K562 (cell line): Measurements from ENCODE around the gene SNRNP70. TPM values are rescaled to one million over a fixed set of nuclear protein-coding genes. Genes with fewer than 3 reads are reported as not detected.
A peak's percentile ranks its signal among the peaks of the same experiment; 100 is the strongest.

Experiments
- EHMT2 ChIP-seq: fragments of 450-650 bp; IDR thresholded peaks from 2 replicates; pipeline ENCODE4 v1.6.1; 2018; ENCODE audit warnings: antibody characterized with exemption
- ELK1 ChIP-seq: sonication (generic); formaldehyde crosslinking; IDR thresholded peaks from 2 replicates; pipeline ENCODE4 v1.8.1; 2022; ENCODE audit warnings: missing genetic modification reagents
- EWSR1 ChIP-seq: fragments of 450-650 bp; IDR thresholded peaks from 2 replicates; pipeline ENCODE4 v1.6.1; 2018; ENCODE audit warnings: borderline replicate concordance, mild to moderate bottlenecking, low read depth, moderate library complexity; ENCODE audit not compliant: partially characterized antibody
- FOXP1 ChIP-seq: sonication (generic); formaldehyde crosslinking; IDR thresholded peaks from 2 replicates; pipeline ENCODE4 v1.8.0; 2022; ENCODE audit warnings: mild to moderate bottlenecking, missing genetic modification reagents
- GATA2 ChIP-seq: sonication (generic); formaldehyde crosslinking; IDR thresholded peaks from 2 replicates; pipeline ENCODE4 v1.4.0; 2020; ENCODE audit warnings: mild to moderate bottlenecking, missing genetic modification reagents
- GMEB1 ChIP-seq: fragments of 250-450 bp; sonication (Bioruptor Pico); IDR thresholded peaks from 2 replicates; pipeline ENCODE4 v1.4.0; 2020; ENCODE audit warnings: mild to moderate bottlenecking
- KDM1A ChIP-seq, 2 experiments: fragments of 450-650 bp; IDR thresholded peaks; 2 replicates each; pipeline ENCODE4 v1.6.1; 2016; ENCODE audit warnings: mild to moderate bottlenecking in 2 of 2
- L3MBTL2 ChIP-seq: fragments of 450-650 bp; IDR thresholded peaks from 2 replicates; pipeline ENCODE4 v1.6.1; 2016; ENCODE audit warnings: mild to moderate bottlenecking, moderate library complexity
- NFRKB ChIP-seq: fragments of 450-650 bp; IDR thresholded peaks from 2 replicates; pipeline ENCODE4 v1.6.1; 2016; ENCODE audit warnings: low read depth
- SIN3A ChIP-seq, 2 experiments: fragments of 150-350 bp in 1 of 2; IDR thresholded peaks; 2 replicates each; pipeline ENCODE4 v1.6.1; 2011 to 2016; ENCODE audit warnings: borderline replicate concordance in 2 of 2, low read depth in 2 of 2, low read length in 2 of 2, mild to moderate bottlenecking in 2 of 2, moderate library complexity in 2 of 2; ENCODE audit not compliant: control insufficient read depth in 1 of 2
- STAT5B ChIP-seq: fragments of 250-450 bp; sonication (Bioruptor Pico); IDR thresholded peaks from 2 replicates; pipeline ENCODE4 v1.8.0; 2021; ENCODE audit warnings: mild to moderate bottlenecking, inconsistent platforms
- TEAD4 ChIP-seq, 2 experiments: sonication (generic) in 1 of 2; formaldehyde crosslinking in 1 of 2; IDR thresholded peaks; 2 replicates each; pipeline versions ENCODE4 v1.6.1 to v1.8.0; 2012 to 2022; ENCODE audit warnings: borderline replicate concordance in 1 of 2, inconsistent platforms in 1 of 2, low read length in 1 of 2, mild to moderate bottlenecking in 1 of 2, missing genetic modification reagents in 1 of 2
- TOE1 ChIP-seq, 2 experiments: fragments of 450-650 bp in 1 of 2; sonication (generic) in 1 of 2; formaldehyde crosslinking in 1 of 2; IDR thresholded peaks; 2 replicates each; pipeline versions ENCODE4 v1.7.1 to v1.8.0; 2016 to 2022; ENCODE audit warnings: borderline replicate concordance in 2 of 2, mild to moderate bottlenecking in 2 of 2, antibody characterized with exemption in 1 of 2, inconsistent platforms in 1 of 2, low read depth in 1 of 2, missing genetic modification reagents in 1 of 2, moderate library complexity in 1 of 2
- VEZF1 ChIP-seq: fragments of 200-800 bp; sonication (Bioruptor generic); IDR thresholded peaks from 2 replicates; pipeline ENCODE4 v1.6.1; 2017; ENCODE audit warnings: missing genetic modification characterization, missing compliant biosample characterization
- ZFX ChIP-seq: sonication (generic); formaldehyde crosslinking; IDR thresholded peaks from 2 replicates; pipeline ENCODE4 v1.8.0; 2022; ENCODE audit warnings: mild to moderate bottlenecking, missing genetic modification reagents, moderate library complexity
- ZNF766 ChIP-seq: fragments of 200-800 bp; sonication (Bioruptor generic); conservative IDR thresholded peaks from 2 replicates; pipeline ENCODE4 v1.6.1; 2016; ENCODE audit warnings: missing genetic modification characterization, missing compliant biosample characterization
- polyA plus RNA-seq, 8 experiments: library from polyadenylated mRNA; depleted of rRNA in 4 of 8; stranded (reverse) in 5 of 8; unstranded in 3 of 8; fragments of >200 nt; fragmentation: Nextera tagmentation in 2 of 8; fragmentation: Illumina TruSeq in 1 of 8; extraction: Ambion mirVana in 2 of 8; extraction: Trizol in 1 of 8; gene quantifications; 2 replicates each; pipeline versions ENCODE4 v1.2.1 to v1.2.3, GENCODE V29; 2011 to 2014; ENCODE audit warnings: inconsistent platforms in 1 of 8, missing spikeins in 1 of 8
- total RNA-seq, 7 experiments: library from RNA; depleted of rRNA in 6 of 7; stranded (reverse); fragments of >200 nt in 6 of 7; fragmentation: Illumina TruSeq in 2 of 7; extraction: Trizol in 2 of 7; gene quantifications; 2 replicates each; pipeline versions ENCODE4 v1.2.1 to v1.2.3, GENCODE V29; 2011 to 2021; ENCODE audit warnings: low replicate concordance in 1 of 7
- TF ChIP-seq, protein P1 (sequence below), 3 experiments: IDR thresholded peaks in 2 of 3; conservative IDR thresholded peaks in 1 of 3; 2 replicates each; pipeline ENCODE4 v1.5.1; 2011 to 2012; ENCODE audit warnings: low read length in 3 of 3, mild to moderate bottlenecking in 3 of 3, control low read depth in 2 of 3, improper control_type of control experiment in 1 of 3, inconsistent platforms in 1 of 3, low read depth in 1 of 3, mixed read lengths in 1 of 3, moderate library complexity in 1 of 3; ENCODE audit not compliant: insufficient read depth in 2 of 3
- TF ChIP-seq, protein P2 (sequence below): fragments of 250-450 bp; sonication (Bioruptor Pico); IDR thresholded peaks from 2 replicates; pipeline ENCODE4 v1.4.0; 2020; ENCODE audit warnings: mild to moderate bottlenecking, moderate library complexity

Gene SNRNP70
- total and polyA plus RNA-seq, 9 of the 15 experiments (the other 6 are each of a cell fraction or from before 2014, with no cell fraction given): 2.8 to 496 (median 136) TPM

DNA sequence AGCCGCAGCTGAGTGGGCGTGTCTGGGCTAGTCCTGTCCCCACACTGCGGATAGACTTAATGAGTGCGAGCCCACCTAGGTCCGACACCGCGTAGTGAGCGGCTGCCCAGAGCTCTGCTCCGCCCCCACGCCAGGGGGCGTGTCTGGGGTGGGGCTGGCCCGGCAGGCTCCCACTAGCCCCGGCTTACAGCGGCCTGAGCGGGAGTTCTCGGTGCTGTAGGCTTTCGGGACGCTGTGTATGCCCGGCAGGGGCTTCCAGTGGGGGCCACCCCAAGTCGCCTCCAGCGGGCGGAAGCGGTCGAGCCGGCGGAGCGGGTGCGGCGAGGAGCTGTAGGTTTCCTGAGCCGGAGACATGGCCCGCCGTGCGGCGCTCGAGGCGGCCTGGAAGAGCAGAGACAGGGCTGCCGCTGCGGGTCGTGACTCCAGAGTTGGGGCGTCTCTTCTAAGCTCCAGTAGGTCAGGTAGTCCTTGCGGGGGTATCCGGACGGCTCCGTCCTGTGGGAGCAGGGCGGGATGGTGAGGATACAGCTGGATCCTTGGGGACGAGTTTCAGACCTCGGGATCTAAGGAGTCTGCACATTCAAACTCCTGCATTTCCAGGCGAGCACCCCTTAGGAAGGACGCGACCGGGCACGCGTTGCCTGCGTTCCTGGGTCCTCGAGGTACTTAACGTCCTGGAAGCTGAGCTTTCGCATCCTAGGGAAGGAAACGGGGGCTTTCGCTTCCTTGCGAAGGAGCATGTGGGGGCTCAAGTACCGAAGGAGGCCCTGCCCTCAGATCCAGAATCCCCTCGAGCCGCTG is 28.9 kb upstream of the SNRNP70 start (continued):
- TF ChIP-seq ELK1 (CRISPR knock-in tag) (no peak), ZNF766 (CRISPR knock-in tag) (no peak), EWSR1 (no peak), TOE1 (IDR thresholded peaks at IDR 0.05; ENCODE audit: borderline replicate concordance) (no peak), TOE1 (CRISPR knock-in tag; IDR thresholded peaks at IDR 0.05; ENCODE audit: borderline replicate concordance, low read depth) (no peak), GMEB1 (CRISPR knock-in tag) (no peak), L3MBTL2 (peak; percentile 65; the same call in 1 of the 2 replicates), VEZF1 (CRISPR knock-in tag) (peak; percentile 67), SIN3A (IDR thresholded peaks at IDR 0.05; ENCODE audit: borderline replicate concordance in 2 of 2, control insufficient read depth in 1 of 2, low read depth in 2 of 2, low read length in 2 of 2) (no peak), NFRKB (no peak), ZFX (peak; percentile 21; the same call in 1 of the 2 replicates), EHMT2 (no peak), TEAD4 (IDR thresholded peaks at IDR 0.05; ENCODE audit: low read length) (no peak), TEAD4 (CRISPR knock-in tag; IDR thresholded peaks at IDR 0.05; ENCODE audit: borderline replicate concordance) (no peak), STAT5B (CRISPR knock-in tag) (no peak), FOXP1 (CRISPR knock-in tag) (no peak), KDM1A (IDR thresholded peaks at IDR 0.05) (no peak), GATA2 (CRISPR knock-in tag) (no peak)
- TF ChIP-seq, protein P1, sequence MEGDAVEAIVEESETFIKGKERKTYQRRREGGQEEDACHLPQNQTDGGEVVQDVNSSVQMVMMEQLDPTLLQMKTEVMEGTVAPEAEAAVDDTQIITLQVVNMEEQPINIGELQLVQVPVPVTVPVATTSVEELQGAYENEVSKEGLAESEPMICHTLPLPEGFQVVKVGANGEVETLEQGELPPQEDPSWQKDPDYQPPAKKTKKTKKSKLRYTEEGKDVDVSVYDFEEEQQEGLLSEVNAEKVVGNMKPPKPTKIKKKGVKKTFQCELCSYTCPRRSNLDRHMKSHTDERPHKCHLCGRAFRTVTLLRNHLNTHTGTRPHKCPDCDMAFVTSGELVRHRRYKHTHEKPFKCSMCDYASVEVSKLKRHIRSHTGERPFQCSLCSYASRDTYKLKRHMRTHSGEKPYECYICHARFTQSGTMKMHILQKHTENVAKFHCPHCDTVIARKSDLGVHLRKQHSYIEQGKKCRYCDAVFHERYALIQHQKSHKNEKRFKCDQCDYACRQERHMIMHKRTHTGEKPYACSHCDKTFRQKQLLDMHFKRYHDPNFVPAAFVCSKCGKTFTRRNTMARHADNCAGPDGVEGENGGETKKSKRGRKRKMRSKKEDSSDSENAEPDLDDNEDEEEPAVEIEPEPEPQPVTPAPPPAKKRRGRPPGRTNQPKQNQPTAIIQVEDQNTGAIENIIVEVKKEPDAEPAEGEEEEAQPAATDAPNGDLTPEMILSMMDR (IDR thresholded peaks at IDR 0.05 in 2 of 3, conservative IDR thresholded peaks at IDR 0.05 in 1 of 3; ENCODE audit: insufficient read depth in 2 of 3, low read depth in 1 of 3, low read length in 3 of 3): peak in 2 of 3 experiments; percentile 18 to 34; a peak in 2 of 6 replicates
- TF ChIP-seq, protein P2, sequence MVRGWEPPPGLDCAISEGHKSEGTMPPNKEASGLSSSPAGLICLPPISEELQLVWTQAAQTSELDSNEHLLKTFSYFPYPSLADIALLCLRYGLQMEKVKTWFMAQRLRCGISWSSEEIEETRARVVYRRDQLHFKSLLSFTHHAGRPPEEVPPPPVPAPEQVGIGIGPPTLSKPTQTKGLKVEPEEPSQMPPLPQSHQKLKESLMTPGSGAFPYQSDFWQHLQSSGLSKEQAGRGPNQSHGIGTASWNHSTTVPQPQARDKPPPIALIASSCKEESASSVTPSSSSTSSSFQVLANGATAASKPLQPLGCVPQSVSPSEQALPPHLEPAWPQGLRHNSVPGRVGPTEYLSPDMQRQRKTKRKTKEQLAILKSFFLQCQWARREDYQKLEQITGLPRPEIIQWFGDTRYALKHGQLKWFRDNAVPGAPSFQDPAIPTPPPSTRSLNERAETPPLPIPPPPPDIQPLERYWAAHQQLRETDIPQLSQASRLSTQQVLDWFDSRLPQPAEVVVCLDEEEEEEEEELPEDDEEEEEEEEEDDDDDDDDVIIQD: no peak
